GM12878 (cell line): ENCODE measurements around the gene OSBPL3.
"Not testable (repeated sequence)": the region's sequence is repeated elsewhere in the genome, so short reads cannot be mapped to it uniquely, and the experiment has no call there.

Experiments
- BCL11A ChIP-seq: IDR thresholded peaks from 2 replicates; pipeline ENCODE4 v1.6.1; 2011; ENCODE audit warnings: low read depth, low read length
- SUPT20H ChIP-seq: IDR thresholded peaks from 2 replicates; pipeline ENCODE4 v1.6.1; 2011; ENCODE audit warnings: low read depth, mild to moderate bottlenecking, low read length, moderate library complexity, borderline replicate concordance; ENCODE audit not compliant: control insufficient read depth
- TF ChIP-seq, protein P1 (sequence below), 3 experiments: IDR thresholded peaks in 2 of 3; conservative IDR thresholded peaks in 1 of 3; 2 replicates each; pipeline ENCODE4 v1.5.1; 2011; ENCODE audit warnings: low read depth in 3 of 3, low read length in 3 of 3, mild to moderate bottlenecking in 3 of 3, control low read depth in 2 of 3, moderate library complexity in 2 of 3, inconsistent platforms in 1 of 3, mixed read lengths in 1 of 3; ENCODE audit not compliant: control insufficient read depth in 2 of 3, insufficient read depth in 1 of 3; ENCODE audit errors: extremely low read depth in 1 of 3
- TF ChIP-seq, protein P2 (sequence below): IDR thresholded peaks from 2 replicates; pipeline ENCODE4 v1.6.1; 2011; ENCODE audit warnings: borderline replicate concordance, low read depth, mild to moderate bottlenecking, moderate library complexity, mixed read lengths, low read length; ENCODE audit not compliant: insufficient read depth; ENCODE audit errors: extremely low read length
- TF ChIP-seq, protein P3 (sequence below): fragments of 450-650 bp; IDR thresholded peaks from 2 replicates; pipeline ENCODE4 v1.6.1; 2017; ENCODE audit warnings: mild to moderate bottlenecking

DNA sequence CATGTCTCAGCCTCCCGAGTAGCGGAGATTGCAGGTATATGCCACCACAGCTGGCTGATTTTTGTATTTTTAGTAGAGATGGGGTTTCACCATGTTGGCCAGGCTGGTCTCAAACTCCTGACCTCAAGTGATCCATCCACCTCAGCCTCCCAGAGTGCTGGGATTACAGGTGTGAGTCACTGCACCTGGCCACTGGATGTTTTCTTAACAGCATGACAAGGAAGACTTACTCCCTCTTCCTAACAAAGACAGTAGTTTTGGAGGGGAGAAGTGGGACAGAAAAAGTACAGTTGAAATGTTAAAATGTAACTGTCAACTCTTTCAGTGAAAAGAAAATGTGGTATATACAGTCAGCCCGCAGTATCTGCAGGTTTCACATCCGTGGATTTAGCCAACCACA lies 76.0 kb downstream of the OSBPL3 start:
- TF ChIP-seq BCL11A, SUPT20H: not testable (repeated sequence)
- TF ChIP-seq, protein P1, sequence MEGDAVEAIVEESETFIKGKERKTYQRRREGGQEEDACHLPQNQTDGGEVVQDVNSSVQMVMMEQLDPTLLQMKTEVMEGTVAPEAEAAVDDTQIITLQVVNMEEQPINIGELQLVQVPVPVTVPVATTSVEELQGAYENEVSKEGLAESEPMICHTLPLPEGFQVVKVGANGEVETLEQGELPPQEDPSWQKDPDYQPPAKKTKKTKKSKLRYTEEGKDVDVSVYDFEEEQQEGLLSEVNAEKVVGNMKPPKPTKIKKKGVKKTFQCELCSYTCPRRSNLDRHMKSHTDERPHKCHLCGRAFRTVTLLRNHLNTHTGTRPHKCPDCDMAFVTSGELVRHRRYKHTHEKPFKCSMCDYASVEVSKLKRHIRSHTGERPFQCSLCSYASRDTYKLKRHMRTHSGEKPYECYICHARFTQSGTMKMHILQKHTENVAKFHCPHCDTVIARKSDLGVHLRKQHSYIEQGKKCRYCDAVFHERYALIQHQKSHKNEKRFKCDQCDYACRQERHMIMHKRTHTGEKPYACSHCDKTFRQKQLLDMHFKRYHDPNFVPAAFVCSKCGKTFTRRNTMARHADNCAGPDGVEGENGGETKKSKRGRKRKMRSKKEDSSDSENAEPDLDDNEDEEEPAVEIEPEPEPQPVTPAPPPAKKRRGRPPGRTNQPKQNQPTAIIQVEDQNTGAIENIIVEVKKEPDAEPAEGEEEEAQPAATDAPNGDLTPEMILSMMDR (IDR thresholded peaks at IDR 0.05 in 2 of 3, conservative IDR thresholded peaks at IDR 0.05 in 1 of 3; ENCODE audit: control insufficient read depth in 2 of 3, extremely low read depth in 1 of 3, insufficient read depth in 1 of 3, low read depth in 3 of 3, low read length in 3 of 3) = not testable (repeated sequence)
- TF ChIP-seq, protein P2, sequence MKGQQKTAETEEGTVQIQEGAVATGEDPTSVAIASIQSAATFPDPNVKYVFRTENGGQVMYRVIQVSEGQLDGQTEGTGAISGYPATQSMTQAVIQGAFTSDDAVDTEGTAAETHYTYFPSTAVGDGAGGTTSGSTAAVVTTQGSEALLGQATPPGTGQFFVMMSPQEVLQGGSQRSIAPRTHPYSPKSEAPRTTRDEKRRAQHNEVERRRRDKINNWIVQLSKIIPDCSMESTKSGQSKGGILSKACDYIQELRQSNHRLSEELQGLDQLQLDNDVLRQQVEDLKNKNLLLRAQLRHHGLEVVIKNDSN = not testable (repeated sequence)
- TF ChIP-seq, protein P3, sequence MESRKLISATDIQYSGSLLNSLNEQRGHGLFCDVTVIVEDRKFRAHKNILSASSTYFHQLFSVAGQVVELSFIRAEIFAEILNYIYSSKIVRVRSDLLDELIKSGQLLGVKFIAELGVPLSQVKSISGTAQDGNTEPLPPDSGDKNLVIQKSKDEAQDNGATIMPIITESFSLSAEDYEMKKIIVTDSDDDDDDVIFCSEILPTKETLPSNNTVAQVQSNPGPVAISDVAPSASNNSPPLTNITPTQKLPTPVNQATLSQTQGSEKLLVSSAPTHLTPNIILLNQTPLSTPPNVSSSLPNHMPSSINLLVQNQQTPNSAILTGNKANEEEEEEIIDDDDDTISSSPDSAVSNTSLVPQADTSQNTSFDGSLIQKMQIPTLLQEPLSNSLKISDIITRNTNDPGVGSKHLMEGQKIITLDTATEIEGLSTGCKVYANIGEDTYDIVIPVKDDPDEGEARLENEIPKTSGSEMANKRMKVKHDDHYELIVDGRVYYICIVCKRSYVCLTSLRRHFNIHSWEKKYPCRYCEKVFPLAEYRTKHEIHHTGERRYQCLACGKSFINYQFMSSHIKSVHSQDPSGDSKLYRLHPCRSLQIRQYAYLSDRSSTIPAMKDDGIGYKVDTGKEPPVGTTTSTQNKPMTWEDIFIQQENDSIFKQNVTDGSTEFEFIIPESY = not testable (repeated sequence)
